KMS-11 (cell line): Measurements from ENCODE around the gene AMIGO2.

Experiments
- H2AFZ ChIP-seq: fragments of 200-600 bp; sonication (generic); 2 replicates; pipeline ENCODE4 v1.6.1; 2016; ENCODE audit warnings: antibody characterized with exemption, mixed run types, low read depth
- H3K27ac ChIP-seq: fragments of 200-600 bp; sonication (generic); 2 replicates; pipeline ENCODE4 v1.6.1; 2016; ENCODE audit warnings: mild to moderate bottlenecking, mixed run types
- H3K27me3 ChIP-seq: fragments of 200-600 bp; sonication (generic); 2 replicates; pipeline ENCODE4 v1.6.1; 2017; ENCODE audit warnings: mild to moderate bottlenecking, low read depth, mixed run types, moderate library complexity; ENCODE audit not compliant: insufficient read depth
- H3K36me3 ChIP-seq: fragments of 200-600 bp; sonication (generic); 2 replicates; pipeline ENCODE4 v1.6.1; 2017; ENCODE audit warnings: mild to moderate bottlenecking, mixed run types; ENCODE audit not compliant: insufficient read depth
- H3K4me1 ChIP-seq: fragments of 200-600 bp; sonication (generic); 2 replicates; pipeline ENCODE4 v1.6.1; 2016; ENCODE audit warnings: mild to moderate bottlenecking, low read depth, mixed run types; ENCODE audit not compliant: poor library complexity, severe bottlenecking
- H3K4me2 ChIP-seq: fragments of 200-600 bp; sonication (generic); 2 replicates; pipeline ENCODE4 v1.7.0; 2016; ENCODE audit warnings: mild to moderate bottlenecking, mixed run types
- H3K4me3 ChIP-seq: fragments of 200-600 bp; sonication (generic); IDR thresholded peaks from 2 replicates; pipeline ENCODE4 v1.6.1; 2017; ENCODE audit warnings: low read depth, low read length, mixed read lengths; ENCODE audit not compliant: insufficient read depth
- H3K79me2 ChIP-seq: fragments of 200-600 bp; sonication (generic); 2 replicates; pipeline ENCODE4 v1.6.1; 2016; ENCODE audit warnings: low read depth, mixed run types; ENCODE audit not compliant: insufficient read depth
- H3K9ac ChIP-seq: fragments of 200-600 bp; sonication (generic); 2 replicates; pipeline ENCODE4 v1.6.1; 2016; ENCODE audit warnings: mild to moderate bottlenecking, mixed run types
- H4K20me1 ChIP-seq: fragments of 200-600 bp; sonication (generic); 2 replicates; pipeline ENCODE4 v1.6.1; 2016; ENCODE audit warnings: mild to moderate bottlenecking, mixed run types; ENCODE audit not compliant: insufficient read depth
- CTCF ChIP-seq: fragments of 200-600 bp; sonication (generic); conservative IDR thresholded peaks from 2 replicates; pipeline ENCODE4 v1.6.1; 2017; ENCODE audit warnings: low read depth, mild to moderate bottlenecking, antibody characterized with exemption, low read length, moderate library complexity, mixed read lengths

The AMIGO2 gene

GRCh38 chr12:47110011-47110541 lies 30.3 kb upstream of the AMIGO2 start:
- no peak for TF ChIP-seq CTCF
- no peak overlapping the region for H3K4me2 ChIP-seq
- no peaks in the 10 kb centered on the region for H3K4me1 ChIP-seq
- no peak overlapping the region for H2AFZ ChIP-seq
- no peak overlapping the region for H3K4me3 ChIP-seq
- H3K36me3 ChIP-seq: no peaks in the 10 kb centered on the region
- H4K20me1 ChIP-seq: no peaks in the 10 kb centered on the region
- no peaks in the 10 kb centered on the region for H3K27me3 ChIP-seq
- H3K27ac ChIP-seq: no peak overlapping the region
- H3K79me2 ChIP-seq: no peaks in the 10 kb centered on the region
- H3K9ac ChIP-seq: no peak overlapping the region

DNA sequence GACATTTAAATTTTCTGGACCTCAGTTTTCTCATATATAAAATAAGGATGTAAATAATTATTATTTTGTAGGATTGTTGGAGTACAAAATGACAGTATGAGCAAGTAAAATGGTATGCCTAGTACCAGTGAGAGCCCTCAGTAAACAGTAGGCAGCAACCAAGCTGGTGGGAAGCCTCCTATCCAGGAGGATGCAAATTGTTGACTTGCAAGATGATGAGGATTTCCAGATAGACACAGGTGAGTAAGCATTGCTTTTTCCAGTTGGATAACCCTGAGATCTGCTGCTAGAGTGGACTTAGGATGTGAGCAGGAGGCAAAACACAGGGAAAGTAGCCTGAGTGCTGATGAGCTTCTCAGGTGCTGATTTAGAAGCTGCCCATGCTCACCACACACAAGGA lies 28.2 kb upstream of the AMIGO2 start:
- no peaks in the 10 kb centered on the region for H3K27me3 ChIP-seq
- no peaks in the 10 kb centered on the region for H3K4me1 ChIP-seq
- no peaks in the 10 kb centered on the region for H3K36me3 ChIP-seq
- H3K9ac ChIP-seq: no peak overlapping the region
- H4K20me1 ChIP-seq: no peaks in the 10 kb centered on the region
- H3K4me3 ChIP-seq: no peak overlapping the region
- H3K4me2 ChIP-seq: no peak overlapping the region
- H2AFZ ChIP-seq: no peak overlapping the region
- TF ChIP-seq CTCF: no peak
- no peak overlapping the region for H3K27ac ChIP-seq
- H3K79me2 ChIP-seq: no peaks in the 10 kb centered on the region

- H3K79me2 ChIP-seq: no peaks in the 10 kb centered on the region
- H3K27ac ChIP-seq: no peak overlapping the region
- H2AFZ ChIP-seq: no peak overlapping the region
- H3K27me3 ChIP-seq: no peaks in the 10 kb centered on the region
- H3K9ac ChIP-seq: no peak overlapping the region
- TF ChIP-seq CTCF: no peak
- no peak overlapping the region for H3K4me3 ChIP-seq
- H3K36me3 ChIP-seq: no peaks in the 10 kb centered on the region
- H3K4me1 ChIP-seq: no peaks in the 10 kb centered on the region
- no peaks in the 10 kb centered on the region for H4K20me1 ChIP-seq
- H3K4me2 ChIP-seq: no peak overlapping the region
These were observed 27.7 kb upstream of the AMIGO2 start for GRCh38 chr12:47107446-47107845.

DNA sequence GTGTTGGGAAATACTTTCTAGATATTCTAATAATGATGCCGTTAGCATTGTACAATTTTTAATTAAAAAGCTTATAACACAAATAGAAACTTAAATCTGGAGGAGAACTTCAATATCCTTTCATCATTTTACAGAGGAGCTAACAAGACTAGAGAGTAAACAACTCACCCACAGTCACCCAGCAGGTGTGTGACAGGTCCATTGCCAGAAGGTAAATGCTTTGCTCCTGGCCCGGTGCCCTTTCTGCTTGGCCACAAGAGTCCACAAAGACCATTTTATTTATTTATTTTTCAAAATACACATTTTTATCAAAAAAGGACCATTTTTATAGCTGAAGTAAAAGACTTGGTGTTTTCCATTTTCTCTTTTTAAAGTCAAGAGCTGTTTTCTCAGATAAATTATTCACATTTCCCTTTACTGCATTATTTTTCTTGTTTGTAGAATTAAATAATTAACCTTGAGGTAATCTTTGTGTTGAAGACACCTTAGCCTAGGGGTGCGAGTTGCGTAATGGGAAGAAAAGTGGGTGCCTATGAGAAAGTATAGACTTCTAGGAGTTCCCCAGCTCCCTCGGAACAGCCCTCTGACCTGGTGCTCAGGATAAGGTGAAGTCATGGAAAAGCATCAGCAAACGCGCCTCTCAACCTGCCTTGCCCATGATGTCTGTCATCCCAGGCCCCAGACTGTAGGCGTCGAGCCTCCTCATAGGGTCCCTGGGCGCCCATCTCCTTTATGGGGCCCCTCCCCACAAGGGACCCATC lies 26.3 kb upstream of the AMIGO2 start:
- Histone ChIP-seq H2AFZ (no peak overlapping the region), H3K4me3 (no peak overlapping the region), H3K9ac (no peak overlapping the region), H3K4me1 (no peaks in the 10 kb centered on the region), H3K27me3 (no peaks in the 10 kb centered on the region), H3K79me2 (no peaks in the 10 kb centered on the region), H3K27ac (no peak overlapping the region), H4K20me1 (no peaks in the 10 kb centered on the region), H3K4me2 (no peak overlapping the region), H3K36me3 (no peaks in the 10 kb centered on the region)
- TF ChIP-seq CTCF: no peak
